HCT116 (cell line): Measurements from ENCODE around the gene GRAMD4. TPM values are rescaled to one million over a fixed set of nuclear protein-coding genes. Genes with fewer than 3 reads are reported as not detected.

Experiments used
- ATAC-seq: fragments of 200-7000 bp; cut with Tn5 transposase; 2 replicates; pipeline ENCODE4 v1.9.1; 2020; ENCODE audit warnings: mild to moderate bottlenecking, moderate library complexity
- BruUV-seq: library from RNA; stranded (reverse); fragments of 400-500 nt; replicated peaks from 2 replicates; lab custom pipeline; 2021; lab: Mats Ljungman, UMichigan
- CTCF ChIA-PET: fragments of 300-600 bp; sonication (Branson Sonifier 250); formaldehyde crosslinking; loops from one replicate; lab custom pipeline; 2021; ENCODE audit warnings: antibody characterized with exemption; lab: Charles Lee
- POLR2A ChIA-PET: fragments of 300-600, 350-600 bp; sonication (Branson Sonifier 250); formaldehyde crosslinking; loops from one replicate; lab custom pipeline; 2021; ENCODE audit warnings: antibody characterized with exemption; lab: Charles Lee
- RAD21 ChIA-PET, 2 experiments: fragments of 300-600 bp; sonication (Branson Sonifier 250); formaldehyde crosslinking; loops; one replicate each; lab custom pipeline; 2023; ENCODE audit warnings: low total read pairs in 2 of 2; ENCODE audit not compliant: uncharacterized antibody in 2 of 2, unreplicated experiment in 2 of 2, low non-redundant PET in 1 of 2; lab: Charles Lee
- DNase-seq: peaks from one replicate; pipeline ENCODE4 v3.0.0-alpha.2; 2010; ENCODE audit warnings: low read depth, low spot score
- H2AFZ ChIP-seq: fragments of 200-600 bp; shearing (Covaris generic), sonication (generic); 2 replicates; pipeline ENCODE4 v1.6.1; 2017; ENCODE audit warnings: low read depth, mixed run types, mixed read lengths, antibody characterized with exemption, low read length; ENCODE audit not compliant: poor library complexity, severe bottlenecking
- H3K27ac ChIP-seq: 2 replicates; pipeline ENCODE4 v1.5.1; 2012; ENCODE audit warnings: low read depth, low read length
- H3K27me3 ChIP-seq: fragments of 200-600 bp; sonication (generic); 2 replicates; pipeline ENCODE4 v1.6.1; 2016; ENCODE audit warnings: mixed run types, low read length, mixed read lengths; ENCODE audit not compliant: insufficient read depth
- H3K36me3 ChIP-seq, 2 experiments: fragments of 200-500 bp in 1 of 2; fragments of 200-600 bp in 1 of 2; sonication (Bioruptor generic) in 1 of 2; sonication (generic) in 1 of 2; 2 replicates each; pipeline versions ENCODE4 v1.5.1 to v1.6.1; 2014 to 2016; ENCODE audit warnings: low read length in 2 of 2, inconsistent platforms in 1 of 2, mixed read lengths in 1 of 2, mixed run types in 1 of 2; ENCODE audit not compliant: insufficient read depth in 2 of 2, control insufficient read depth in 1 of 2
- H3K4me1 ChIP-seq, 2 experiments: fragments of 200-600 bp in 1 of 2; sonication (generic) in 1 of 2; 2 replicates each; pipeline versions ENCODE4 v1.5.1 to v1.6.1; 2012 to 2017; ENCODE audit warnings: low read length in 2 of 2, inconsistent platforms in 1 of 2, mild to moderate bottlenecking in 1 of 2, mixed read lengths in 1 of 2, mixed run types in 1 of 2, moderate library complexity in 1 of 2; ENCODE audit not compliant: insufficient read depth in 2 of 2, control insufficient read depth in 1 of 2
- H3K4me2 ChIP-seq: fragments of 200-600 bp; sonication (generic); 2 replicates; pipeline ENCODE4 v1.6.1; 2017; ENCODE audit warnings: mixed run types, low read length, mixed read lengths
- H3K4me3 ChIP-seq, 2 experiments: fragments of 200-600 bp in 1 of 2; sonication (generic) in 1 of 2; replicated peaks in 1 of 2; 2 replicates each; pipeline ENCODE4 v1.5.1; 2011 to 2016; ENCODE audit warnings: low read length in 2 of 2, control low read depth in 1 of 2, low read depth in 1 of 2, mild to moderate bottlenecking in 1 of 2, mixed read lengths in 1 of 2, mixed run types in 1 of 2
- H3K79me2 ChIP-seq: fragments of 200-600 bp; sonication (generic); 2 replicates; pipeline ENCODE4 v1.6.1; 2017; ENCODE audit warnings: mild to moderate bottlenecking, mixed run types, low read length, moderate library complexity, mixed read lengths; ENCODE audit not compliant: insufficient read depth
- H3K9ac ChIP-seq: fragments of 200-600 bp; sonication (generic); 2 replicates; pipeline ENCODE4 v1.6.1; 2016; ENCODE audit warnings: low read length, mixed read lengths
- H3K9me2 ChIP-seq: fragments of 200-600 bp; sonication (generic), shearing (Covaris generic); 2 replicates; pipeline ENCODE4 v1.6.1; 2017; ENCODE audit warnings: mixed run types, mild to moderate bottlenecking, moderate library complexity; ENCODE audit not compliant: insufficient read depth
- H3K9me3 ChIP-seq, 2 experiments: fragments of 200-500 bp in 1 of 2; fragments of 200-600 bp in 1 of 2; sonication (Bioruptor generic) in 1 of 2; sonication (generic) in 1 of 2; 2 replicates each; pipeline ENCODE4 v1.6.1; 2014 to 2017; ENCODE audit warnings: low read length in 2 of 2, mixed read lengths in 2 of 2, inconsistent platforms in 1 of 2, low read depth in 1 of 2, mild to moderate bottlenecking in 1 of 2, mixed run types in 1 of 2, moderate library complexity in 1 of 2; ENCODE audit not compliant: control insufficient read depth in 1 of 2, insufficient read depth in 1 of 2
- H4K20me1 ChIP-seq: fragments of 200-600 bp; sonication (generic), shearing (Covaris generic); 2 replicates; pipeline ENCODE4 v1.6.1; 2017; ENCODE audit warnings: mixed run types, mild to moderate bottlenecking, moderate library complexity; ENCODE audit not compliant: insufficient read depth
- CBX3 ChIP-seq: IDR thresholded peaks from 2 replicates; pipeline ENCODE4 v1.6.1; 2012; ENCODE audit warnings: low read depth
- CEBPB ChIP-seq: IDR thresholded peaks from 2 replicates; pipeline ENCODE4 v1.6.1; 2012; ENCODE audit warnings: low read depth
- EGR1 ChIP-seq: IDR thresholded peaks from 2 replicates; pipeline ENCODE4 v1.6.1; 2012; ENCODE audit warnings: low read depth
- ELF1 ChIP-seq: IDR thresholded peaks from 2 replicates; pipeline ENCODE4 v1.6.1; 2012; ENCODE audit warnings: low read depth, borderline replicate concordance
- EZH2 ChIP-seq: fragments of 200-600 bp; sonication (generic); IDR thresholded peaks from 2 replicates; pipeline ENCODE4 v1.6.1; 2017; ENCODE audit warnings: antibody characterized with exemption, mixed run types
- JUND ChIP-seq: IDR thresholded peaks from 2 replicates; pipeline ENCODE4 v1.6.1; 2012
- POLR2A ChIP-seq: IDR thresholded peaks from 2 replicates; pipeline ENCODE4 v1.7.0; 2011; ENCODE audit warnings: borderline replicate concordance; ENCODE audit not compliant: insufficient read depth, insufficient read length; ENCODE audit errors: extremely low read depth
- POLR2AphosphoS5 ChIP-seq: IDR thresholded peaks from 2 replicates; pipeline ENCODE4 v1.6.1; 2011; ENCODE audit warnings: mild to moderate bottlenecking, low read depth, low read length, moderate library complexity
- SP1 ChIP-seq: IDR thresholded peaks from 2 replicates; pipeline ENCODE4 v1.6.1; 2012; ENCODE audit warnings: low read depth
- SRF ChIP-seq: IDR thresholded peaks from 2 replicates; pipeline ENCODE4 v1.6.1; 2012; ENCODE audit warnings: low read depth
- TCF7L2 ChIP-seq: IDR thresholded peaks from 2 replicates; pipeline ENCODE4 v1.7.0; 2011; ENCODE audit warnings: borderline replicate concordance, inconsistent platforms; ENCODE audit not compliant: insufficient read depth, insufficient read length; ENCODE audit errors: extremely low read depth
- YY1 ChIP-seq: IDR thresholded peaks from 2 replicates; pipeline ENCODE4 v1.6.1; 2011; ENCODE audit warnings: low read length, low read depth, moderate library complexity, mild to moderate bottlenecking; ENCODE audit not compliant: insufficient replicate concordance; ENCODE audit errors: extremely low read depth
- ZFX ChIP-seq: fragments of 450-650 bp; IDR thresholded peaks from 2 replicates; pipeline ENCODE4 v1.6.1; 2017
- ZNF274 ChIP-seq: fragments of 200-500 bp; sonication (Bioruptor generic); IDR thresholded peaks from 2 replicates; pipeline ENCODE4 v1.6.1; 2014; ENCODE audit warnings: mild to moderate bottlenecking, low read depth, low read length, inconsistent platforms
- intact Hi-C: fragments of 100-400 bp; cut with micrococcal nuclease; formaldehyde crosslinking; loops from 2 replicates; pipeline ENCODE4 v1.10.0; 2022
- total RNA-seq: library from RNA; stranded (reverse); gene quantifications from one replicate; pipeline ENCODE4 v1.2.1, GENCODE V29; 2021; ENCODE audit not compliant: unreplicated experiment
- TF ChIP-seq, protein P1 (sequence below): IDR thresholded peaks from 2 replicates; pipeline ENCODE4 v1.6.1; 2012
- TF ChIP-seq, protein P2 (sequence below), 3 experiments: fragments of 200-600 bp in 1 of 3; sonication (generic) in 1 of 3; IDR thresholded peaks in 2 of 3; conservative IDR thresholded peaks in 1 of 3; 2 replicates each; pipeline ENCODE4 v1.5.1; 2012 to 2017; ENCODE audit warnings: low read depth in 2 of 3, low read length in 2 of 3, antibody characterized with exemption in 1 of 3, borderline replicate concordance in 1 of 3, control low read depth in 1 of 3, mild to moderate bottlenecking in 1 of 3, mixed read lengths in 1 of 3, mixed run types in 1 of 3, moderate library complexity in 1 of 3; ENCODE audit not compliant: insufficient read depth in 1 of 3
- TF ChIP-seq, protein P3 (sequence below): IDR thresholded peaks from 2 replicates; pipeline ENCODE4 v1.6.1; 2012; ENCODE audit warnings: low read depth

GRAMD4 gene
- total RNA-seq, 1 experiment from 2014 or later, result 25.8 TPM

DNA sequence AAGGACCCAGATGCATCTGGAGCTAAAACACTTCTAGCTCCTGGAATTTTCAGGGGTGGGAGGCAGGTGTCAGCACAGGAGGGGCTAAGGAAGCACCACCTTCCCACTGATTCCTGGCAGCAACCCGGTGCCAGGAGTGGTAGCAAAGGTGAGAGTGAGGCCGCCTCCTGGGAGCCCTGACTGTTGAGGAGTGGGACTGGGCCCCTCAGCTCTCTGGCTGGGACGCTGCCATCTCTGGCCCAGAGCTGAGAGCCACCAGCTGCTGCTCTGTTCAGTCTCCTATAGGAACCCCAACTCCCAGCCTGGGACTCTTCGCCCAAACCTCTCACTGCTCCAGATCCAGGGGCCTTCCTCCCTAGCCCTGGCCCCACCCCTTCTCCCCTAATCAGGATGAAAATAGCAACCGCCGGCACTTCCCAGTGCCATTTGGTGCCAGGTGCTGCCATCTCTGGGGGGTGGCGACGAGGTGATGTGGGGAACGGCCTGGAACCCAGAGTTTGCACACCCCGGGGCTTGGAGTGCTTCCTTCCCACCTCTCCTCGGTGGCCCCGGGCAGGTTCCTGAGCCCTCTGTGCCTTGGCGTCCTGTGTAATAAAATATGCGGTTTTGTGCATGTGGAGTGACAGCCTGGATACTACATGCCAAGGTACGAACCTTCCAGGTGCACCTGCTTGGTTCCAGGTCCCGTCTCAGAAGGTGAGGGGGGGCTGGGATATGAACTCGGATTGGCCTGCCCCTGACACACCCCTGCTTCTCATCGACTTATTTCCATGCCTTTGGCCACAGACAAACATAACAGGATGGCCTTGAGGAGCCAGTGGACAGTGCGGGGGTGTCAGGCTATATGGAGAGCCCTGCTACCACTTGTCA, 47.0 kb upstream of the GRAMD4 start (continued):
- no peak for TF ChIP-seq ZNF274
- no peak for TF ChIP-seq JUND
- TF ChIP-seq, protein P1, sequence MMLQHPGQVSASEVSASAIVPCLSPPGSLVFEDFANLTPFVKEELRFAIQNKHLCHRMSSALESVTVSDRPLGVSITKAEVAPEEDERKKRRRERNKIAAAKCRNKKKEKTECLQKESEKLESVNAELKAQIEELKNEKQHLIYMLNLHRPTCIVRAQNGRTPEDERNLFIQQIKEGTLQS, result no peak
- no peak for TF ChIP-seq TCF7L2

DNA sequence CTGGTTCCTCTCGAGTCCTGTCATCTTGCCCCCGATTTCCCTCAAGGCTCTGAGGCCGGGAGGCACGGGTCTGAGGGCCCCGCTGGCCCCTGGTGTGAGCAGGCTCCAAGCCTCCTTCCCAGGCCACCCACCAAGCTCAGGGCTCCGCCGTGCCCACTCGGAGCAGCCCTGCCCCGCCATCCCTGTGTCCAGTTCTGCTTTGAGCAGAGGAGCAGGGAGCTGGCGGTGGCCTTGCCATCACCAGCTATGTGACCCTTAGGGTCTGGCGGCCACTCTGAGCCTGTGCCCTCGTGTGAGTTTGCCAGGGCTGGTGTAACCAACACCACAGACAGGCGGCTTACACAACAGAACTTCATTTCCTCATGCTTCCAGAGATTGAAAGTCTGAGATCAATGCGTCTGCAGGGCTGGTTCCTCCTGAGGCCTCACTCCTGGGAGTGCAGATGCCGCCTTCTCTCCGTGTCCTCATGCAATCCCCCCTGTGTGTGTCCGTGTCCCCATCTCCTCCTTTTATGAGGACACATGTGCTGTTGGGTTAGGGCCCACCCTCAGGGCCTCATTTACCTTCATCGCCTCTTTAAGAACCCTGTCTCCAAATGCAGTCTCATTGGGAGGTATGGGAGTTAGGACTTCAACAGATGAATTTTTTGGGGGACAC, 46.3 kb upstream of the GRAMD4 start:
- peaks cover 14% of the 10 kb centered on the region; the same call in 1 of the 2 replicates for H3K79me2 ChIP-seq
- no peak overlapping the region for H3K4me2 ChIP-seq
- ATAC-seq (no peak), DNase-seq (no peak)
- ChIA-PET CTCF (no interaction called here), RAD21 (no interaction called here), POLR2A (no interaction called here)
- no peak overlapping the region for H2AFZ ChIP-seq
- H3K36me3 ChIP-seq, result no peaks in the 10 kb centered on the region
- TF ChIP-seq, protein P2, sequence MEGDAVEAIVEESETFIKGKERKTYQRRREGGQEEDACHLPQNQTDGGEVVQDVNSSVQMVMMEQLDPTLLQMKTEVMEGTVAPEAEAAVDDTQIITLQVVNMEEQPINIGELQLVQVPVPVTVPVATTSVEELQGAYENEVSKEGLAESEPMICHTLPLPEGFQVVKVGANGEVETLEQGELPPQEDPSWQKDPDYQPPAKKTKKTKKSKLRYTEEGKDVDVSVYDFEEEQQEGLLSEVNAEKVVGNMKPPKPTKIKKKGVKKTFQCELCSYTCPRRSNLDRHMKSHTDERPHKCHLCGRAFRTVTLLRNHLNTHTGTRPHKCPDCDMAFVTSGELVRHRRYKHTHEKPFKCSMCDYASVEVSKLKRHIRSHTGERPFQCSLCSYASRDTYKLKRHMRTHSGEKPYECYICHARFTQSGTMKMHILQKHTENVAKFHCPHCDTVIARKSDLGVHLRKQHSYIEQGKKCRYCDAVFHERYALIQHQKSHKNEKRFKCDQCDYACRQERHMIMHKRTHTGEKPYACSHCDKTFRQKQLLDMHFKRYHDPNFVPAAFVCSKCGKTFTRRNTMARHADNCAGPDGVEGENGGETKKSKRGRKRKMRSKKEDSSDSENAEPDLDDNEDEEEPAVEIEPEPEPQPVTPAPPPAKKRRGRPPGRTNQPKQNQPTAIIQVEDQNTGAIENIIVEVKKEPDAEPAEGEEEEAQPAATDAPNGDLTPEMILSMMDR (IDR thresholded peaks at IDR 0.05 in 2 of 3, conservative IDR thresholded peaks at IDR 0.05 in 1 of 3; ENCODE audit: borderline replicate concordance in 1 of 3, insufficient read depth in 1 of 3, low read depth in 2 of 3, low read length in 2 of 3), result no peak
- no peak for TF ChIP-seq POLR2AphosphoS5
- TF ChIP-seq, protein P1, result no peak
- no peak for TF ChIP-seq ZNF274
- TF ChIP-seq EZH2, result no peak
- TF ChIP-seq CBX3, result no peak
- TF ChIP-seq YY1, result no peak
- no peak for TF ChIP-seq ELF1
- no peak for TF ChIP-seq SP1
- TF ChIP-seq SRF, result no peak
- TF ChIP-seq POLR2A, result no peak
- TF ChIP-seq EGR1, result no peak
- TF ChIP-seq, protein P3, sequence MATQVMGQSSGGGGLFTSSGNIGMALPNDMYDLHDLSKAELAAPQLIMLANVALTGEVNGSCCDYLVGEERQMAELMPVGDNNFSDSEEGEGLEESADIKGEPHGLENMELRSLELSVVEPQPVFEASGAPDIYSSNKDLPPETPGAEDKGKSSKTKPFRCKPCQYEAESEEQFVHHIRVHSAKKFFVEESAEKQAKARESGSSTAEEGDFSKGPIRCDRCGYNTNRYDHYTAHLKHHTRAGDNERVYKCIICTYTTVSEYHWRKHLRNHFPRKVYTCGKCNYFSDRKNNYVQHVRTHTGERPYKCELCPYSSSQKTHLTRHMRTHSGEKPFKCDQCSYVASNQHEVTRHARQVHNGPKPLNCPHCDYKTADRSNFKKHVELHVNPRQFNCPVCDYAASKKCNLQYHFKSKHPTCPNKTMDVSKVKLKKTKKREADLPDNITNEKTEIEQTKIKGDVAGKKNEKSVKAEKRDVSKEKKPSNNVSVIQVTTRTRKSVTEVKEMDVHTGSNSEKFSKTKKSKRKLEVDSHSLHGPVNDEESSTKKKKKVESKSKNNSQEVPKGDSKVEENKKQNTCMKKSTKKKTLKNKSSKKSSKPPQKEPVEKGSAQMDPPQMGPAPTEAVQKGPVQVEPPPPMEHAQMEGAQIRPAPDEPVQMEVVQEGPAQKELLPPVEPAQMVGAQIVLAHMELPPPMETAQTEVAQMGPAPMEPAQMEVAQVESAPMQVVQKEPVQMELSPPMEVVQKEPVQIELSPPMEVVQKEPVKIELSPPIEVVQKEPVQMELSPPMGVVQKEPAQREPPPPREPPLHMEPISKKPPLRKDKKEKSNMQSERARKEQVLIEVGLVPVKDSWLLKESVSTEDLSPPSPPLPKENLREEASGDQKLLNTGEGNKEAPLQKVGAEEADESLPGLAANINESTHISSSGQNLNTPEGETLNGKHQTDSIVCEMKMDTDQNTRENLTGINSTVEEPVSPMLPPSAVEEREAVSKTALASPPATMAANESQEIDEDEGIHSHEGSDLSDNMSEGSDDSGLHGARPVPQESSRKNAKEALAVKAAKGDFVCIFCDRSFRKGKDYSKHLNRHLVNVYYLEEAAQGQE, result no peak
- TF ChIP-seq CEBPB, result no peak
- TF ChIP-seq ZFX, result no peak
- no peak overlapping the region for H3K27ac ChIP-seq
- no peaks in the 10 kb centered on the region; a peak in 1 of 4 replicates for H3K9me3 ChIP-seq
- no peaks in the 10 kb centered on the region for H3K27me3 ChIP-seq
- H3K4me1 ChIP-seq, result peaks cover 32 to 38% of the 10 kb centered on the region in 2 experiments
- no peaks in the 10 kb centered on the region for H3K9me2 ChIP-seq
- no TSS peak for BruUV-seq
- H3K9ac ChIP-seq, result no peak overlapping the region
- intact Hi-C loops, result no loop called here
- no peaks in the 10 kb centered on the region for H4K20me1 ChIP-seq
- no peak overlapping the region for H3K4me3 ChIP-seq
